Putamen (tissue), 1 donor: ENCODE measurements around the gene VPS52.
"Not testable (repeated sequence)": the region's sequence is repeated elsewhere in the genome, so short reads cannot be mapped to it uniquely, and the experiment has no call there.

Source experiments
- DNase-seq: peaks from one replicate; pipeline ENCODE4 v3.0.0-alpha.2; 2016; ENCODE audit warnings: low spot score

VPS52 gene

GRCh38 chr6:33301877-33302276, 30.2 kb upstream of the VPS52 start:
- DNase-seq: no peak

DNA sequence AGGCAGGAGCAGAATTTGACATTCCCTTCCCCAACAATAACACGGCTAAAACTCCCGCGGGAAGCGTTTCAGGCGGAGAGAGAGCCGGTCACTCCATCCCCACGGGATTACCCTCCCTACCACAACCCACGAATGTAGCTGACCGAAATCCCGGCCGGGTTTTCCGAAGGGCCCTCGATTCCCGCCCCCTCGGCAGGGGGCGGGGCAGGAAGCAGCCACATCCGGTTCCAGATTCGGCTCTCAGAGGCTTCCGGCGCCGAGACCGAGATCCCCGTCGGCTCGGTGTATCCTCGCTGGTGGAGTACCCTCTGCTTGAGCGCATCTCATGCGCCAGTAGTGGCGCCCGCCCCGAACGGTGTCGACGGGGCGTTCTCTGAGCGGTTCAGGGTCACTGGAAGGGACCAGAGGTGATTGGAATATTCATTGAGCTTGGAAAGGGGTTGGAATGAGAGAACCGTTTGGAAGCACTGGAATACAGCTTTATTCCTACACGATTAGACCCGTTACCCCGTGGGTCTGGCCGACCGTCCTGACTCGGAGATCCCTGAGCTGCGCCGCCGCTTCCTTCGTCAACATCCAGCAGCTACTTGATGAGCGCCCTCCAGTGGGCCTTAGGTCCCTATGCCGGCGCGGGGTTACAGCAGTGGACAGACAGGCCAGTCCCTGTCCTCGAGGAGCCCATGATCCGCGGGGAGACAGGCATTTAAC, 27.7 kb upstream of the VPS52 start:
- DNase-seq: peak; percentile 93

- peak; percentile 83 for DNase-seq
Measured at GRCh38 chr6:33298773-33299236, 27.1 kb upstream of the VPS52 start, which contains the start of gene RGL2. RGL2 (minus strand) TSS chr6:33298942; CDS start chr6:33298610, 332 bp downstream.

DNA sequence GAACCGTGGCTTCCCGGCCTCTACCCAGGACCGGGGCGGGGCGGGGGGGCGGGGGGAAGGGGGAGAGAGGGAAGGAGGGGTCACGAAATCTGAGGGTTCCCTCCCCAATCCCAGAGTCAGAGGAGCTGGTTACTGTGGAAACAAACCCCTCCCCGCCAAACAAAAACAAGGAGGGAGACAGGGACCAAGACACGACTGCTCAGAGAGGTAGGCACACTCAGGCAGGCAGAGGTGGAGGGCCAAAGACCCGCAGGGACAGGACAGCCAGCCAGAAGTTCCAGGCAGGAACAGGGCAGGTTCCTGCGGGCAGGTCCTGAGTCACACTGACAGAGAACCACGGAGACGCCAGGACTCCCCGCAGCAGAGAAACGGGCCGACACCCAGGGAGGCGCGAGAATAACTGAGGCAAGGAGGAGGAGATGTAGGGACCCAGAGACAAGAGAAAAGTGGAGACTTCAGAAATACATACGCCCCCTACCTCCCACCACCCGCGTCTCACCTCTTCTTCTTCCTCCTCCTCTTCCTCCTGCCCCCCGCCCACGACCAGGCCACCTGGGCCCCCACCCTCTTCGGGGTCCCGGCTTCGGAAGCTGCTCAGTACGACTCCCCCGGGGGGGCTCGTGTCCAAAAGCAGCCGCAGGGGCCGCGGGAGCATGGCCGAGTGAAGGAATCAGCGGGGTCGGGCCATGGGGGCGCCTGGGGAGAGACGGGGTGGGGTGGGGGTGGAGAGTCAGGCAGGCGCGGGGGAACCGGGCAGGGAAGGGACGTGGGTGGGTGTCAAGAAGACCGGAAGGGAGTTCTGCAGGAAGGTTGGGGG, 26.5 kb upstream of the VPS52 start:
- DNase-seq: no peak

DNA sequence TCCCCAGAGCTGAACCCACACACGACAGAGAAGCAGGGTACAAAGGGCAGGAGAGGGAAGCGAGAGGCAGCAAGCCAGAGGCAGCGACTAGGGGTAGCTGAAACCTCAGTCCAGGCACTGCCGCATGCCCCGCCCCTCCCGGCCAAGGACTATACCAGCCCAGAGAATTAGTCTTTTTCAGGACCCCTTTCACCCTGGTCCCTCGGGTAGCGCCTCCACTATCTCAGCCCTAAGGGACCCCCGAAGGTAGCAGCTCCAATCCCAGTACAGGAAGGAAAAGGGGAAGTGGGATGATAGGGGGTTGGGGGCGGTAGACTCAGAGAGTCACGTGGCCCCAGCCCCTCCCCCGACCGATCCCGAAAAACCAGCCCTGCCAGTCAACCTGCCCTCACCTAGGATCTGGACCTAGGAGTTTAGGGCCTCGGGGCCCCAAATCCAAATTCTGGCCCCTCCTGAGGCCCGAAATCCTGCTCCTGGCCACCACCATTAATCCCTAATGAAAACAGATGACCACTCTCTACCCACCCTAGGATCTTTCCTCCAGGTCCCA, 25.8 kb upstream of the VPS52 start:
- DNase-seq: no peak

DNA sequence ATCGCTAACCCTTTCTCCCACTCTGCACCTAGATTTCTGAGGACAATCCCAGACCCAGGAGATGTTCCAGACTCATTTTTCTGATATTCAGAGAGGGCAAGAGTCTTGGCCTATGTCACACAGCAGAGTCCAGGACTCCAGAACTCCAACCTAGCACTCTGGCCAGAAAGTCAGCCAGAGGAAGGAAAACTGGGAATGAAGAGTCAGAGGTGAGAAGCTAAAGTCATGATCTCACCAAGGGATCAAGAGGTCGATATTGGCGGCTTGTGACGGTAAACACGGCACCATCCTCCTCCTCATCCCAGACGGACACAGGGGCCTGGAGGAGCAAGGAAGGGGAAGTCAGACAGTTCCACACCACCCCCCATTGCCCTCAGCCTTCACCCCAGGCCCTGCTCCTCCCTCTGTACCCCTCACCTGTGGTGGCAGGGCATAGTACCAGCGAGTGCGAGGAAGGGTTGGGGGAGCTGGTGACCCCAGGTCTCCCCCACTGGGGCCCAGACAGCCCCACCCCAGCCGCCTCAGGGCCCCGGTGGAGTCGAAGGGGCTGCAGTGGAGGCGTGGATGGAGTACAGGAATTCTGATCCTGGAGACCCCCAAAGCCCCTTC, 25.2 kb upstream of the VPS52 start:
- no peak for DNase-seq

GRCh38 chr6:33295621-33296369, 24.1 kb upstream of the VPS52 start:
- no peak for DNase-seq

DNA sequence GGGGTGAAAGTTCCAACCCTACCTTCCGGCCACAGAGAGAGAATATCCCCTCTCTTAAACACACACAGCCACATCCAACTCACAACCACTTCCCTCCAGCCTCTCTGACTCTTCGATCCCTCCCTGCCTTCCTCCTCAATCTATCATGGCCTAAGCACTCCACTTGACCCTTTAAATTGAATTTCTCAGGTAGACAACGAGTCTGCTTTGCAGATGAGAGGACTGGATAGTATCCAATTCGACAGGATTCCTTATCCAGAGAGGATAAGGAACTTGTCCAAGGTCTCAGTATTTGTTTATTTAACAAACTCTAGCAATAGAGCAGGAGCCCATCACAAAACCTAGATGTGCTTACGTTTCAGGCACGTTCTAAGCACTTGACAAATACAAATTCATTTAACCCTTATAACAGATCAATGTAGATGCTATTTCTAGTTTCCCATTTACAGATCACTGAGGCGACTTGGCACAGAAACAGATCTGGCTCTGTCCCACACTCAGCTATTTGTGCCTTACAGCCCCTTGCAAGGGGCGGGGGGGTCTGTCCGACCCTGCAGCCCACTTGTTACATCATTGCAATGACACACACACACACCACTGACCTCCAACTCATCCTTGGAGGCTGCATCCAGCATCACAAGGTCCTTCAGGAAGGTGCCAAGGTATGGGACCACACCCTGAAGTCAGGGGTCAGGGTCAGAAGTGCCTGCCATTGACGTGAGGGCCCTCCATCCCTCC, 22.6 kb upstream of the VPS52 start:
- no peak for DNase-seq

- DNase-seq: no peak
Measured at GRCh38 chr6:33292996-33293682, 21.5 kb upstream of the VPS52 start.

- no peak for DNase-seq
Measured at GRCh38 chr6:33290459-33290858, 18.8 kb upstream of the VPS52 start.

GRCh38 chr6:33289784-33290315, 18.2 kb upstream of the VPS52 start:
- no peak for DNase-seq

DNA sequence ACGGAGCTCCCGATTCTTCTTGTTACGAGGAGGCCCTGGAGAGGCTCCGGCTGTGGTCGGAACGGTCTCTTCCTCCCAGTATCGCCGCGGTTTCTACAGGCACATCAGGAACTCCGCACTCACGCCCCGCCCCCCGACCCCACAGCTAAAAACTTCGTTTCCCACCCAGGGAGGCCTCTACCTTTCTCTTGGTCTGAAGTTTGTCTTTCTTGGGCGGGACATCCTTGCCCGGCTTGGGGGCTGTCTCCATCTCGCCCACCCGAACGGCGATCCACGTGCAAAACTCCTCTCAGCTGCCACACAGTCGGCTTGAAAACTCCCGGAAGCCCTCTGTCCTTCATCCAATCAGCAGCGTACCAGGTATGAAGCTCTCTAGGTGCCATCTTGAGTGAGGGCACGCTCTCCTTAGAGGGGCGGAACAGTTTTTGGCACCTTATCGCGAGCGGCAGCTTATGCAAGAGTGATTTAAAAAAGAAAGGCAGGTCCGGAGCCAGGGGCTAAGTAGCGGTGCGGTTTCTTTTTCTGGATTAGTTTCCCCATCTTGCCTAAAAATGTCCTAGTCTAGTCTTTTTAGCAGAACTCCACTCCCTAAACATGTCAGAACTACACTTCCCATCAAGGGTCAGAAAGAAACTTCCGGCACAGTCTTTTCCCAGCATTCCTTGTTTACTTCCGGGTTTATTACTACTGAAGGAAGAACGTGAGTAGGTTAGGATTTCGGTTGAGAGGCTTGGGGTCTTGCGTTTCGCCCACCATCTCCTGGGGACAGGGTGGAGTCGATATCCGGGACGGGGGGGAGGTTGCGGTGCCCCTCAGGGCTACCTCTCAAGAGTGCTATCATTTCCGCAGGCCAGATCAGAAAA, 17.5 kb upstream of the VPS52 start, which contains the start of the genes PFDN6 and WDR46:
Gene PFDN6 (plus strand): TSS at position 681 of the 863 bp plus-strand sequence. CDS start 256 bp downstream, outside the sequence.
Gene WDR46 (minus strand): TSS at position 319 of the 863 bp plus-strand sequence. CDS start 69 bp downstream, at position 250.
- peak; percentile 97 for DNase-seq

DNA sequence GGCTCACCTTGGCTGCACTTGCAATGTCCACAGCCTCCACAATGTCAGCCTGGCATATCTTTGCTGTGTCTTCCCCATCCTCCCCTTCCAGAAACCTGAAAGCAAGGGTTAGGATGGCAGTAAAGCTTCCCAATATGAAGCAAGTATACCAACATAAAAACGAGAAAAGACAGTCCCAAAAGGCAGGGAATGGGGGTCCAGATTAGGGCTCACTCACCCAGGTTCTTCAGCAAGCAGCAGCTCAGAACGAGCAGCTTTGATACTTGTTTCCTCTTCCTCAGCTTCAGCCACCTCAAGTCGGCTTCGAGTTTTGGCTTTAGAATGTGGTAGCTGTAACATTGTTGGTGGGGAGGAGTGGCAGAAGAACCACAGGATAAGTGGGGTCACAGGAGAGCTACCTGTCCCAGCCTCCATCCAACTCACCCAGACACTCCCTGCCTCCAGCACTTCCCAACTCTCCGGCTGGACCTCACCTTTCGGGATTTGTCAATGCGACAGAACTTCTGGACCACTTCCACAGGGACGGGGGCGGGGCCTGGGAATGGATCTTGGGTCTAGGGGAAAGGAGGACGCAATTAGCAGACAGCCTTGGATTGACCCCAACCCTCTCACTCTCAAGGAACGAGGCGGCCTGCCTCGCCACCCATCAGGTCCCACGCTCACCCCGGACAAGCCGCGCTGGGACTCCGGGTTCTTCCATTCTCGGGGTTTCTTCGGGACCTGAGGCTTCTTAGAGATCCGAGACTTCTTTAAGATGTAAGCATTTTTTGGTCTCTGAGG, 16.7 kb upstream of the VPS52 start:
- no peak for DNase-seq

- DNase-seq: no peak
Measured at GRCh38 chr6:33286946-33287914, 15.6 kb upstream of the VPS52 start.

GRCh38 chr6:33285214-33285613, 13.5 kb upstream of the VPS52 start:
- DNase-seq: not testable (repeated sequence)

DNA sequence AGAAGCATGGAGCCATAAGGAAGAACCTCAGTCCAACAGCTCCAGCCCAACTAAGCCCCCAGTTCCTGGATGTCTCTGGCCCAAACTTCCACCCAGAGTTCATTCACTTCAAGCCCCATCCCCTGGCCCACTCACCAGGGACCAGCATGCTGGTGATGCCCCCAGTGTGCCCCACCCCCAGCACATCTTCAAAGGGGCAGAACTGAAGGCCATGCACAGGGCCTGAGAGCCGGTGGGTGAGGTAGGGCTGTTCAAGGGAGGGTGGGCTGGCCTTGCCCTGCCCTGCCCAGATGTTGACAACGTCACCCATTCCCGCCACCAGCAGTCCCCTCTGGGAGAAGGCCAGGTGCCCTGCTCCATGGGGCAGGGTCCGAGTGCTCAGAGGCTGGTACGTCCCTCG, 8.9 kb upstream of the VPS52 start:
- no peak for DNase-seq

GRCh38 chr6:33279971-33280511, 8.4 kb upstream of the VPS52 start:
- DNase-seq: no peak
